GM12878 (cell line): Measurements from ENCODE around the gene TBX10. TPM values are rescaled to one million over a fixed set of nuclear protein-coding genes. Genes with fewer than 3 reads are reported as not detected.

ENCODE experiments used
- ATAC-seq: fragments of 200-7000 bp; cut with Tn5 transposase; 3 replicates; pipeline ENCODE4 v1.9.1; 2020; ENCODE audit warnings: mild to moderate bottlenecking, moderate library complexity
- BruUV-seq: library from RNA; stranded (reverse); fragments of 400-500 nt; replicated peaks from 2 replicates; lab custom pipeline; 2021; lab: Mats Ljungman, UMichigan
- CTCF ChIA-PET: fragments of 300-600 bp; sonication (Branson Sonifier 250); formaldehyde crosslinking; extraction: SDS; loops from one replicate; lab custom pipeline; 2021; ENCODE audit warnings: inconsistent platforms; lab: Yijun Ruan, JAX
- POLR2A ChIA-PET: fragments of 350-600 bp; formaldehyde crosslinking; extraction: SDS; loops from one replicate; lab custom pipeline; 2021; ENCODE audit warnings: inconsistent platforms; lab: Charles Lee
- RAD21 ChIA-PET: fragments of 300-600 bp; sonication (Branson Sonifier 250); formaldehyde crosslinking; loops from one replicate; lab custom pipeline; 2023; ENCODE audit warnings: antibody characterized with exemption; ENCODE audit not compliant: unreplicated experiment; lab: Charles Lee
- SMC1A ChIA-PET: fragments of 300-600 bp; sonication (Branson Sonifier 250); formaldehyde crosslinking; loops from one replicate; lab custom pipeline; 2023; ENCODE audit not compliant: unreplicated experiment, uncharacterized antibody; lab: Charles Lee
- DNase-seq: peaks from one replicate; pipeline ENCODE4 v3.0.0-alpha.2; 2011; ENCODE audit warnings: low read depth, low spot score
- FAIRE-seq: peaks from 3 replicates; lab custom pipeline; 2011; peaks lifted over from hg19 to GRCh38; lab: Jason Lieb, UNC
- H2AFZ ChIP-seq: 2 replicates; pipeline ENCODE4 v1.6.0; 2011; ENCODE audit warnings: low read depth, low read length, control low read depth; ENCODE audit not compliant: control insufficient read depth
- H3K27ac ChIP-seq: 2 replicates; pipeline ENCODE4 v1.5.1; 2011; ENCODE audit warnings: control low read depth; ENCODE audit not compliant: control insufficient read depth, insufficient read depth
- H3K27me3 ChIP-seq, 2 experiments: replicated peaks in 1 of 2; 2 replicates each; pipeline versions ENCODE4 v1.6.0 to v1.6.1; 2011; ENCODE audit warnings: low read length in 1 of 2; ENCODE audit not compliant: control insufficient read depth in 2 of 2, insufficient read depth in 2 of 2
- H3K36me3 ChIP-seq, 2 experiments: 2 replicates each; pipeline ENCODE4 v1.5.1; 2011; ENCODE audit warnings: low read length in 1 of 2; ENCODE audit not compliant: control insufficient read depth in 2 of 2, insufficient read depth in 2 of 2
- H3K4me1 ChIP-seq: 2 replicates; pipeline ENCODE4 v1.6.1; 2011; ENCODE audit warnings: mild to moderate bottlenecking, low read length, moderate library complexity, mixed read lengths; ENCODE audit not compliant: control insufficient read depth, insufficient read depth
- H3K4me2 ChIP-seq: 2 replicates; pipeline ENCODE4 v1.6.0; 2011; ENCODE audit warnings: control low read depth; ENCODE audit not compliant: control insufficient read depth, insufficient read depth
- H3K4me3 ChIP-seq: fragments of 200-600 bp; sonication (generic); 2 replicates; pipeline ENCODE4 v1.5.1; 2016
- H3K79me2 ChIP-seq: 2 replicates; pipeline ENCODE4 v1.6.0; 2011; ENCODE audit warnings: low read length; ENCODE audit not compliant: control insufficient read depth, insufficient read depth
- H3K9ac ChIP-seq: 2 replicates; pipeline ENCODE4 v1.8.0; 2011; ENCODE audit warnings: low read length, control low read depth, mixed read lengths; ENCODE audit not compliant: control insufficient read depth, insufficient read depth
- H3K9me3 ChIP-seq: replicated peaks from 3 replicates; pipeline ENCODE4 v1.5.1; 2011; ENCODE audit warnings: mild to moderate bottlenecking, low read length; ENCODE audit not compliant: control insufficient read depth, insufficient read depth
- H4K20me1 ChIP-seq: 2 replicates; pipeline ENCODE4 v1.6.0; 2011; ENCODE audit not compliant: control insufficient read depth, insufficient read depth
- CBX3 ChIP-seq: fragments of 200-600 bp; sonication (generic); IDR thresholded peaks from 2 replicates; pipeline ENCODE4 v1.6.1; 2016; ENCODE audit warnings: low read depth, borderline replicate concordance
- CBX5 ChIP-seq: sonication (generic); IDR thresholded peaks from 2 replicates; pipeline ENCODE4 v1.6.1; 2016; ENCODE audit warnings: low read depth, moderate library complexity, mild to moderate bottlenecking, inconsistent platforms
- CHD1 ChIP-seq: IDR thresholded peaks from 2 replicates; pipeline ENCODE4 v1.6.1; 2012; ENCODE audit warnings: low read depth, low read length, improper control_type of control experiment
- EGR1 ChIP-seq, 2 experiments: IDR thresholded peaks; 1 replicate in 1 of 2; 2 replicates in 1 of 2; pipeline ENCODE4 v1.6.1; 2011 to 2012; ENCODE audit warnings: low read depth in 2 of 2, low read length in 2 of 2, borderline replicate concordance in 1 of 2, mild to moderate bottlenecking in 1 of 2, moderate library complexity in 1 of 2
- FOXK2 ChIP-seq: fragments of 450-650 bp; IDR thresholded peaks from 2 replicates; pipeline ENCODE4 v1.6.1; 2017; ENCODE audit warnings: mild to moderate bottlenecking, moderate library complexity
- HDGF ChIP-seq: fragments of 450-650 bp; IDR thresholded peaks from 2 replicates; pipeline ENCODE4 v1.6.1; 2016; ENCODE audit warnings: antibody characterized with exemption
- IKZF1 ChIP-seq: fragments of 450-650 bp; conservative IDR thresholded peaks from 2 replicates; pipeline ENCODE4 v1.6.1; 2017; ENCODE audit warnings: antibody characterized with exemption, mild to moderate bottlenecking
- IRF4 ChIP-seq: IDR thresholded peaks from 2 replicates; pipeline ENCODE4 v1.6.1; 2011; ENCODE audit warnings: low read depth, low read length
- MEF2B ChIP-seq: fragments of 450-650 bp; IDR thresholded peaks from 2 replicates; pipeline ENCODE4 v1.6.1; 2018; ENCODE audit warnings: mild to moderate bottlenecking, moderate library complexity; ENCODE audit not compliant: partially characterized antibody, poor library complexity, severe bottlenecking
- PML ChIP-seq: IDR thresholded peaks from 2 replicates; pipeline ENCODE4 v1.6.1; 2012; ENCODE audit warnings: low read length, inconsistent platforms
- USF1 ChIP-seq: IDR thresholded peaks from 2 replicates; pipeline ENCODE4 v1.6.1; 2011; ENCODE audit warnings: borderline replicate concordance, low read depth, mild to moderate bottlenecking, moderate library complexity, mixed read lengths, low read length; ENCODE audit not compliant: insufficient read depth; ENCODE audit errors: extremely low read length
- WGBS: methylation state at CpG from one replicate; pipeline ENCODE4 v1.1.6; 2016; ENCODE audit warnings: low lambda C conversion rate; ENCODE audit not compliant: insufficient replicate concordance, insufficient coverage; ENCODE audit errors: missing lambda C conversion rate; 5-methylcytosine and 5-hydroxymethylcytosine counted together
- in situ Hi-C: fragments of 300-500 bp; cut with MboI; formaldehyde crosslinking; loops from 9 replicates; pipeline ENCODE4 v1.14.3; 2018; ENCODE audit warnings: mixed read lengths
- intact Hi-C: fragments of 100-400 bp; cut with micrococcal nuclease; formaldehyde crosslinking; loops from one replicate; pipeline ENCODE4 v1.14.2; 2022; ENCODE audit not compliant: unreplicated experiment
- polyA plus RNA-seq, 11 experiments: library from polyadenylated mRNA; depleted of rRNA in 4 of 11; unstranded in 6 of 11; stranded (reverse) in 5 of 11; fragments of >200 nt; fragmentation: Nextera tagmentation in 4 of 11; fragmentation: Illumina TruSeq in 1 of 11; extraction: Ambion mirVana in 4 of 11; extraction: Trizol in 1 of 11; gene quantifications; 1 replicate in 1 of 11; 2 replicates in 10 of 11; pipeline versions ENCODE4 v1.2.1 to v1.2.3, GENCODE V29; 2011 to 2016; ENCODE audit warnings: inconsistent platforms in 2 of 11, missing spikeins in 2 of 11, low read depth in 1 of 11
- total RNA-seq, 4 experiments: library from RNA; depleted of rRNA in 3 of 4; stranded (reverse); fragments of >200 nt in 3 of 4; fragmentation: Illumina TruSeq in 1 of 4; extraction: Trizol in 1 of 4; gene quantifications; 2 replicates each; pipeline versions ENCODE4 v1.2.1 to v1.2.3, GENCODE V29; 2013 to 2021

The TBX10 gene
- total and polyA plus RNA-seq, 10 of the 15 experiments (the other 5 are each of a cell fraction or from before 2014, with no cell fraction given): 0.10 to 0.44 (median 0.20) TPM; not detected in 4

- Histone ChIP-seq H3K9ac (no peak overlapping the region), H3K4me3 (no peak overlapping the region), H3K4me1 (peaks cover 9% of the 10 kb centered on the region; the same call in 1 of the 2 replicates), H2AFZ (no peak overlapping the region), H3K9me3 (no peaks in the 10 kb centered on the region; the same call in 2 of the 3 replicates), H3K27me3 (peaks cover 0 to 2% of the 10 kb centered on the region in 2 experiments; a peak in 2 of 4 replicates), H3K4me2 (no peak overlapping the region), H4K20me1 (no peaks in the 10 kb centered on the region), H3K79me2 (no peaks in the 10 kb centered on the region), H3K36me3 (no peaks in the 10 kb centered on the region), H3K27ac (no peak overlapping the region)
- POLR2A ChIA-PET: no interaction called here
- DNase-seq: no peak
- no peak for FAIRE-seq
- SMC1A ChIA-PET: interaction anchor here (0.6 to 1.1 kb wide), 4 partner anchors 10 to 33 kb away, joined by 3 to 6 read pairs (median 4); no protein-coding TSS in a partner anchor
- no TSS peak for BruUV-seq
- TF ChIP-seq MEF2B (peak; percentile 65), HDGF (no peak), PML (no peak), IKZF1 (no peak), CBX3 (no peak), IRF4 (no peak), CBX5 (no peak), FOXK2 (no peak), CHD1 (no peak), EGR1 (IDR thresholded peaks at IDR 0.05; ENCODE audit: borderline replicate concordance in 1 of 2, low read depth in 2 of 2, low read length in 2 of 2) (0 out of 3 replicates have a peak, but pooled peaks of 1 of the 2 experiments have one; percentile 43), USF1 (no peak)
- in situ Hi-C loops (no loop called here), intact Hi-C loops (no loop called here)
- ATAC-seq: peak; percentile 85
- 32% methylated on average over 26 of the region's 26 CpGs for WGBS
- RAD21 ChIA-PET: no interaction called here
- CTCF ChIA-PET: interaction anchor here (0.7 to 2.3 kb wide), 5 partner anchors 9 to 95 kb away, joined by 3 to 9 read pairs (median 6); no protein-coding TSS in a partner anchor
These were observed 28.1 kb upstream of the TBX10 start for GRCh38 chr11:67667490-67668191.
